ENCODE results near the gene DNASE1.

GRCh38 chr16:3637371-3637923, 17.0 kb upstream of the DNASE1 start:
- no peak for TF ChIP-seq CTCF (IDR thresholded peaks at IDR 0.05; ENCODE audit: low read depth, low read length)
- TF ChIP-seq POLR2A (IDR thresholded peaks at IDR 0.05; ENCODE audit: extremely low read depth, insufficient read length): peak; percentile 24
- TF ChIP-seq, protein P1, sequence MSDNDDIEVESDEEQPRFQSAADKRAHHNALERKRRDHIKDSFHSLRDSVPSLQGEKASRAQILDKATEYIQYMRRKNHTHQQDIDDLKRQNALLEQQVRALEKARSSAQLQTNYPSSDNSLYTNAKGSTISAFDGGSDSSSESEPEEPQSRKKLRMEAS (IDR thresholded peaks at IDR 0.05; ENCODE audit: low read depth, low read length): peak; percentile 76
- TF ChIP-seq MYC (IDR thresholded peaks at IDR 0.05; ENCODE audit: low read depth, low read length): peak; percentile 90

Measured in NB4 (cell line).